Aorta (tissue), 5 donors: ENCODE measurements around the gene PTPRR. TPM values are rescaled to one million over a fixed set of nuclear protein-coding genes. Genes with fewer than 3 reads are reported as not detected.
"Not testable (repeated sequence)": the region's sequence is repeated elsewhere in the genome, so short reads cannot be mapped to it uniquely, and the experiment has no call there.

Source experiments
- ATAC-seq: fragments of 200-7000 bp; cut with Tn5 transposase; one replicate; pipeline ENCODE4 v1.9.1; 2022; ENCODE audit warnings: moderate library complexity; ENCODE audit not compliant: low FRiP score
- DNase-seq, 2 donors: peaks; one replicate each; pipeline ENCODE4 v3.0.0-alpha.2; 2020
- H3K27ac ChIP-seq, 2 donors: one replicate each; pipeline ENCODE4 v1.5.1; 2013; ENCODE audit warnings: low read length in 2 of 2, mild to moderate bottlenecking in 2 of 2, moderate library complexity in 2 of 2, control low read depth in 1 of 2, inconsistent platforms in 1 of 2, low read depth in 1 of 2
- H3K27me3 ChIP-seq, 2 donors: one replicate each; pipeline ENCODE4 v1.6.1; 2013; ENCODE audit warnings: control low read depth in 1 of 2, low read length in 1 of 2, mild to moderate bottlenecking in 1 of 2, moderate library complexity in 1 of 2; ENCODE audit not compliant: insufficient read depth in 2 of 2, control insufficient read depth in 1 of 2
- H3K36me3 ChIP-seq, 2 donors: one replicate each; pipeline ENCODE4 v1.6.1; 2013; ENCODE audit warnings: control low read depth in 1 of 2, low read length in 1 of 2, mild to moderate bottlenecking in 1 of 2; ENCODE audit not compliant: insufficient read depth in 2 of 2, control insufficient read depth in 1 of 2
- H3K4me1 ChIP-seq, 2 donors: one replicate each; pipeline ENCODE4 v1.6.1; 2013; ENCODE audit warnings: low read length in 2 of 2, control low read depth in 1 of 2, mild to moderate bottlenecking in 1 of 2, moderate library complexity in 1 of 2; ENCODE audit not compliant: insufficient read depth in 2 of 2, control insufficient read depth in 1 of 2
- H3K4me3 ChIP-seq, 2 donors: one replicate each; pipeline ENCODE4 v1.5.1; 2013; ENCODE audit warnings: low read length in 2 of 2, control low read depth in 1 of 2, mild to moderate bottlenecking in 1 of 2
- H3K9me3 ChIP-seq: one replicate; pipeline ENCODE4 v1.6.1; 2013; ENCODE audit warnings: mild to moderate bottlenecking, low read length; ENCODE audit not compliant: control insufficient read depth
- WGBS, 2 donors: extraction: QIAGEN DNeasy Blood & Tissue Kit; methylation state at CpG; one replicate each; pipeline ENCODE4 v1.1.7; 2013; 5-methylcytosine and 5-hydroxymethylcytosine counted together
- intact Hi-C, 2 donors: fragments of 100-400 bp; cut with DNase I; formaldehyde crosslinking; loops; one replicate each; pipeline versions ENCODE4 v1.14.2 to v1.15.0; 2022
- polyA plus RNA-seq, 2 donors: library from polyadenylated mRNA; stranded (reverse); fragments of 200-250 nt; gene quantifications; one replicate each; pipeline ENCODE4 v1.2.3, GENCODE V29; 2013
- total RNA-seq, 2 donors: library from RNA; stranded (reverse); fragmentation: NEBNext Ultra II Directional; extraction: Animal tissue kit (Norgen Biotek cat#: 25700); gene quantifications; one replicate each; pipeline ENCODE4 v1.2.1, GENCODE V29; 2021
- donor health status: healthy with polysubstance abuse.
- donor health status: Bipolar disorder and iron deficiency.
- donor health status: DM: no; HTN: no; CAD: no.
- donor health status: DM: no; HTN: no; CAD: no.
- donor health status: DM: yes; HTN: yes; CAD: no.

The PTPRR gene
- total and polyA plus RNA-seq, 4 donors = 0.23 to 1.8 (median 0.47) TPM

- intact Hi-C loops = no loop called here
- WGBS, 2 donors = 63 to 68% methylated on average over 4 of the region's 4 CpGs
These were observed 110.7 kb downstream of the PTPRR start for GRCh38 chr12:70809887-70810286.

GRCh38 chr12:70807993-70808392 lies 112.5 kb downstream of the PTPRR start:
- H3K27ac ChIP-seq, DNase-seq, H3K4me3 ChIP-seq, intact Hi-C loops, H3K27me3 ChIP-seq, H3K4me1 ChIP-seq, ATAC-seq, H3K36me3 ChIP-seq, H3K9me3 ChIP-seq: not testable (repeated sequence)
- WGBS, 2 donors = 53 to 55% methylated on average over 2 of the region's 2 CpGs

More at GRCh38 chr12:70809887-70810286, 110.7 kb downstream of the PTPRR start:
- DNase-seq (no peak), ATAC-seq (no peak)
- H3K4me1 ChIP-seq = no peaks in the 10 kb centered on the region
- H3K4me3 ChIP-seq = no peak overlapping the region
- no peak overlapping the region for H3K27ac ChIP-seq
- H3K27me3 ChIP-seq = no peaks in the 10 kb centered on the region
- H3K9me3 ChIP-seq = peaks cover 2% of the 10 kb centered on the region
- H3K36me3 ChIP-seq = no peaks in the 10 kb centered on the region

- no peak for ATAC-seq
- H3K4me1 ChIP-seq = no peaks in the 10 kb centered on the region
- H3K27me3 ChIP-seq = no peaks in the 10 kb centered on the region
- H3K9me3 ChIP-seq = no peaks in the 10 kb centered on the region
- no peak overlapping the region for H3K4me3 ChIP-seq
- WGBS, 2 donors = 85 to 86% methylated on average over 1 of the region's 1 CpG
- intact Hi-C loops = no loop called here
- H3K36me3 ChIP-seq = no peaks in the 10 kb centered on the region
- DNase-seq = no peak
- H3K27ac ChIP-seq = no peak overlapping the region
These were observed 113.7 kb downstream of the PTPRR start for GRCh38 chr12:70806827-70807226.

GRCh38 chr12:70806043-70806442 lies 114.5 kb downstream of the PTPRR start:
- Histone ChIP-seq H3K27ac (no peak overlapping the region), H3K4me3 (no peak overlapping the region), H3K27me3 (no peaks in the 10 kb centered on the region), H3K9me3 (no peaks in the 10 kb centered on the region), H3K4me1 (no peaks in the 10 kb centered on the region), H3K36me3 (no peaks in the 10 kb centered on the region)
- WGBS, 2 donors = 67 to 87% methylated on average over 1 of the region's 1 CpG
- DNase-seq (no peak), ATAC-seq (no peak)
- intact Hi-C loops = no loop called here

- 70 to 76% methylated on average over 2 of the region's 2 CpGs for WGBS, 2 donors
- intact Hi-C loops = no loop called here
- no peak for ATAC-seq
These were observed 122.3 kb downstream of the PTPRR start for GRCh38 chr12:70798016-70798783.

GRCh38 chr12:70796989-70797388 lies 123.5 kb downstream of the PTPRR start:
- Histone ChIP-seq H3K27me3 (no peaks in the 10 kb centered on the region), H3K9me3 (no peaks in the 10 kb centered on the region), H3K4me1 (no peaks in the 10 kb centered on the region), H3K4me3 (no peak overlapping the region), H3K27ac (no peak overlapping the region), H3K36me3 (no peaks in the 10 kb centered on the region)
- 93 to 95% methylated on average over 2 of the region's 2 CpGs for WGBS, 2 donors
- no peak for ATAC-seq
- DNase-seq = no peak
- intact Hi-C loops = no loop called here

More at GRCh38 chr12:70798016-70798783, 122.3 kb downstream of the PTPRR start:
- Histone ChIP-seq H3K27me3 (no peaks in the 10 kb centered on the region), H3K4me3 (no peak overlapping the region), H3K36me3 (no peaks in the 10 kb centered on the region), H3K27ac (no peak overlapping the region), H3K4me1 (no peaks in the 10 kb centered on the region), H3K9me3 (no peaks in the 10 kb centered on the region)
- DNase-seq = no peak

- no peak for ATAC-seq
These were observed 124.9 kb downstream of the PTPRR start for GRCh38 chr12:70795608-70796007.

GRCh38 chr12:70794131-70794530 lies 126.4 kb downstream of the PTPRR start:
- no peaks in the 10 kb centered on the region for H3K27me3 ChIP-seq
- intact Hi-C loops = no loop called here

More at GRCh38 chr12:70795608-70796007, 124.9 kb downstream of the PTPRR start:
- no peak overlapping the region for H3K27ac ChIP-seq
- no peaks in the 10 kb centered on the region for H3K9me3 ChIP-seq
- intact Hi-C loops = no loop called here
- no peak for DNase-seq
- WGBS, 2 donors = 79 to 82% methylated on average over 4 of the region's 4 CpGs
- H3K36me3 ChIP-seq = no peaks in the 10 kb centered on the region
- H3K4me3 ChIP-seq = no peak overlapping the region
- no peaks in the 10 kb centered on the region for H3K4me1 ChIP-seq
- H3K27me3 ChIP-seq = no peaks in the 10 kb centered on the region

GRCh38 chr12:70788774-70789173 lies 131.8 kb downstream of the PTPRR start:
- DNase-seq (no peak), ATAC-seq (no peak)
- H3K27me3 ChIP-seq = no peaks in the 10 kb centered on the region
- intact Hi-C loops = no loop called here
- H3K4me1 ChIP-seq = no peaks in the 10 kb centered on the region
- WGBS, 2 donors = 82 to 85% methylated on average over 5 of the region's 5 CpGs
- H3K9me3 ChIP-seq = no peaks in the 10 kb centered on the region
- no peak overlapping the region for H3K4me3 ChIP-seq
- no peak overlapping the region for H3K27ac ChIP-seq
- no peaks in the 10 kb centered on the region for H3K36me3 ChIP-seq

More at GRCh38 chr12:70794131-70794530, 126.4 kb downstream of the PTPRR start:
- Histone ChIP-seq H3K27ac (no peak overlapping the region), H3K9me3 (no peaks in the 10 kb centered on the region), H3K4me1 (no peaks in the 10 kb centered on the region), H3K4me3 (no peak overlapping the region), H3K36me3 (no peaks in the 10 kb centered on the region)
- DNase-seq (no peak), ATAC-seq (no peak)
